ENCODE results near the gene C17orf67.

The C17orf67 gene

DNA sequence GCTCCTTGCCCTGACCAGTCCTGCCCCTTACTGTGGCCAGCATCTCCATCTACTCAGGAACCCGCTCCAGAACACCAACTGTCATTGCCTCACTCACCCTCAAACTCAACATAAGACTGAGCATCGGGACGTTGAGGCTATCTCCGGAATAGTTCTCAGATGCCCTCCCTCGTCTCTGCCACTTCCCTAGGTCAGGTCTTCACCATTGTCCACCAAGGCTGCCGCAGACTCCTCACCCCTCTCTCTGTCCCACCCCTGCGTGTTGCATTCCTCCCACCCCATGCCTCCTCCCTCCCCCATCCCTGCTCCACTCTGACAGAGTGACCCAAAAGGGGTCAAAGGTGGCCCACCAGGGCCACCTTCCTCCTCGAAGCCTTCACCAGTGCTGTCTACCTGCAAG lies 37.2 kb downstream of the C17orf67 start:
- Histone ChIP-seq H3K27ac (replicated peaks; ENCODE audit: low read length) (no peak overlapping the region), H3K4me2 (ENCODE audit: insufficient read depth, low read length, poor library complexity, severe bottlenecking) (no peak overlapping the region), H4K8ac (ENCODE audit: low read depth, low read length) (no peak overlapping the region), H3K36me3 (replicated peaks in 1 of 2; ENCODE audit: control insufficient read depth in 2 of 2, insufficient read depth in 2 of 2, low read length in 2 of 2) (no peaks in the 10 kb centered on the region), H4K91ac (ENCODE audit: low read depth, low read length, poor library complexity) (no peak overlapping the region), H3K18ac (ENCODE audit: low read length) (no peak overlapping the region), H3K4me3 (ENCODE audit: low read length in 2 of 2) (no peak overlapping the region), H2BK12ac (ENCODE audit: low read length) (no peak overlapping the region), H3K4me1 (ENCODE audit: control insufficient read depth in 2 of 2, insufficient read depth in 1 of 2, low read depth in 1 of 2, low read length in 2 of 2) (peaks cover 2 to 17% of the 10 kb centered on the region in 2 donors), H3K23ac (ENCODE audit: low read depth, low read length, poor library complexity) (no peak overlapping the region), H3K14ac (ENCODE audit: low read length) (no peak overlapping the region), H3K4ac (ENCODE audit: low read length) (no peak overlapping the region), H3K79me1 (ENCODE audit: low read depth, low read length) (no peaks in the 10 kb centered on the region), H3K9ac (ENCODE audit: low read depth, low read length, poor library complexity) (no peak overlapping the region), H2BK5ac (ENCODE audit: low read length) (no peak overlapping the region), H2BK120ac (ENCODE audit: low read depth, low read length) (peak overlapping the region; percentile 36), H3K27me3 (ENCODE audit: control insufficient read depth in 3 of 3, insufficient read depth in 3 of 3, low read depth in 1 of 3, low read length in 3 of 3) (peaks cover 0 to 12% (median 0%) of the 10 kb centered on the region in 3 experiments), H3K9me3 (replicated peaks in 1 of 2; ENCODE audit: control insufficient read depth in 2 of 2, insufficient read depth in 1 of 2, low read depth in 1 of 2, low read length in 2 of 2) (peaks cover 0 to 2% of the 10 kb centered on the region in 2 donors), H2AFZ (ENCODE audit: low read length) (no peak overlapping the region), H2BK15ac (ENCODE audit: low read length) (peak overlapping the region; percentile 68), H2AK5ac (ENCODE audit: low read depth, low read length) (no peak overlapping the region)
- WGBS, 2 donors (ENCODE audit: extremely low coverage in 2 of 2, insufficient read length in 2 of 2, insufficient replicate concordance in 1 of 2): no CpG with 5 or more reads among the region's 8 CpGs
- DNase-seq (ENCODE audit: low spot score): no peak

DNA sequence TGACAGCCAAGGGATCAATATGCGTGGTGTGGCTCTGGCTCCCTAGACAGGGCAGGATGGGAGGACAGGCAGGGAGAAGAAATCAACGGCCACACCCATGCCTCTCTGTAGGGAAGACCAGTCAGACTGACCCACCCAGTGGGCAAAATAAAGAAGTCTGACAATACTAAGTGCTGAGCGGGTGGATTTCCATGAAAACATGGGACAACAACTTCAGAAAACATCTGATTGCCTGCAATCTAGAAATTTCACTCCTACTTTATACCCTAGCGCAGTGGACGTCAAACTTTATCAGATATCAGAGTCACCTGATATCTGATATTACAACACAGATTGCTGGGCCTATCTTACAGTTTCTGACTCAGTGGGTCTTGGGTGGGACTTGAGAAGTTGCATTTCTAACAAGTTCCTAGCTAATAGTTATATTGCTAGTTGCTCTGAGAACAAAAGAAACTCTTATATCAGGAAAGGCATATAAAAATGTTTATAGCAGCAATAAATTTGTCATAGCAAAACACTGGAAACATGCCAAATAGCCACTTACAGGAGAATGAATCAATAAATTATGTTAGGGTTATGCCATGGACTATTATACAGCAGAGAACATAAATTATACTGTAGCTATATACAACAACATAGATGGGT lies 38.4 kb downstream of the C17orf67 start:
- H2AFZ ChIP-seq (ENCODE audit: low read length): no peak overlapping the region
- no peak overlapping the region for H3K14ac ChIP-seq (ENCODE audit: low read length)
- H3K27me3 ChIP-seq (ENCODE audit: control insufficient read depth in 3 of 3, insufficient read depth in 3 of 3, low read depth in 1 of 3, low read length in 3 of 3): peaks cover 0 to 5% (median 0%) of the 10 kb centered on the region in 3 experiments
- no peaks in the 10 kb centered on the region for H3K36me3 ChIP-seq (replicated peaks in 1 of 2; ENCODE audit: control insufficient read depth in 2 of 2, insufficient read depth in 2 of 2, low read length in 2 of 2)
- H3K4me2 ChIP-seq (ENCODE audit: insufficient read depth, low read length, poor library complexity, severe bottlenecking): no peak overlapping the region
- peak overlapping the region; percentile 7 for H2BK15ac ChIP-seq (ENCODE audit: low read length)
- H3K79me1 ChIP-seq (ENCODE audit: low read depth, low read length): no peaks in the 10 kb centered on the region
- H2BK5ac ChIP-seq (ENCODE audit: low read length): no peak overlapping the region
- no peak overlapping the region for H3K4me3 ChIP-seq (ENCODE audit: low read length in 2 of 2)
- no peak overlapping the region for H2BK12ac ChIP-seq (ENCODE audit: low read length)
- H3K4me1 ChIP-seq (ENCODE audit: control insufficient read depth in 2 of 2, insufficient read depth in 1 of 2, low read depth in 1 of 2, low read length in 2 of 2): peaks cover 2 to 17% of the 10 kb centered on the region in 2 donors
- no peak overlapping the region for H4K8ac ChIP-seq (ENCODE audit: low read depth, low read length)
- no CpG with 5 or more reads among the region's 5 CpGs for WGBS, 2 donors (ENCODE audit: extremely low coverage in 2 of 2, insufficient read length in 2 of 2, insufficient replicate concordance in 1 of 2)
- H2AK5ac ChIP-seq (ENCODE audit: low read depth, low read length): no peak overlapping the region
- peak overlapping the region; percentile 44 for H3K23ac ChIP-seq (ENCODE audit: low read depth, low read length, poor library complexity)
- H3K18ac ChIP-seq (ENCODE audit: low read length): no peak overlapping the region
- no peak for DNase-seq (ENCODE audit: low spot score)
- H4K91ac ChIP-seq (ENCODE audit: low read depth, low read length, poor library complexity): no peak overlapping the region
- peaks cover 0 to 2% of the 10 kb centered on the region in 2 donors for H3K9me3 ChIP-seq (replicated peaks in 1 of 2; ENCODE audit: control insufficient read depth in 2 of 2, insufficient read depth in 1 of 2, low read depth in 1 of 2, low read length in 2 of 2)
- H3K9ac ChIP-seq (ENCODE audit: low read depth, low read length, poor library complexity): no peak overlapping the region
- H3K27ac ChIP-seq (replicated peaks; ENCODE audit: low read length): no peak overlapping the region
- no peak overlapping the region for H2BK120ac ChIP-seq (ENCODE audit: low read depth, low read length)
- no peak overlapping the region for H3K4ac ChIP-seq (ENCODE audit: low read length)

DNA sequence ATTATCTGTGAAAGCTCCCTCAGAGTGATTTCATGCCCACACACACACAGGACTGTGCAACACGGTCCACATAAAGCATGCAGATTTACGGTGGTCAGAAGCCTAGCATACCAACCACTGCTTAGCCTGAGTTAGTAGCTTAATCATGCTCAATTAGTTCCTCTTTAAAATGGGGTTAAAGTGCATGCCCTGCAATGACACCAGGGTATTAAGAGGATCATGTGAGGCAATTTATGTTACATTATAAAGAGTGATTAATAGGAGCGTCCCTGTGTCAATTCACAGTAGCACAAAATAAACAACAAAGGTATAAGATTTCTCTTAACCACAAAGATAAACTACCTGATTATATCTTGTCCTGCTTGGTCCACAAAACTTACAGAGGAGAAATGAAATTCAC lies 39.8 kb downstream of the C17orf67 start:
- H3K27ac ChIP-seq (replicated peaks; ENCODE audit: low read length): no peak overlapping the region
- no peak overlapping the region for H2BK12ac ChIP-seq (ENCODE audit: low read length)
- H3K4me1 ChIP-seq (ENCODE audit: control insufficient read depth in 2 of 2, insufficient read depth in 1 of 2, low read depth in 1 of 2, low read length in 2 of 2): peaks cover 2 to 15% of the 10 kb centered on the region in 2 donors
- no peak overlapping the region for H2AFZ ChIP-seq (ENCODE audit: low read length)
- no peak overlapping the region for H3K14ac ChIP-seq (ENCODE audit: low read length)
- H2BK120ac ChIP-seq (ENCODE audit: low read depth, low read length): no peak overlapping the region
- no peak overlapping the region for H3K9ac ChIP-seq (ENCODE audit: low read depth, low read length, poor library complexity)
- peaks cover 0 to 2% of the 10 kb centered on the region in 2 donors for H3K9me3 ChIP-seq (replicated peaks in 1 of 2; ENCODE audit: control insufficient read depth in 2 of 2, insufficient read depth in 1 of 2, low read depth in 1 of 2, low read length in 2 of 2)
- H3K23ac ChIP-seq (ENCODE audit: low read depth, low read length, poor library complexity): no peak overlapping the region
- H3K4ac ChIP-seq (ENCODE audit: low read length): no peak overlapping the region
- H3K18ac ChIP-seq (ENCODE audit: low read length): no peak overlapping the region
- no peak overlapping the region for H4K91ac ChIP-seq (ENCODE audit: low read depth, low read length, poor library complexity)
- H4K8ac ChIP-seq (ENCODE audit: low read depth, low read length): no peak overlapping the region
- WGBS, 2 donors (ENCODE audit: extremely low coverage in 2 of 2, insufficient read length in 2 of 2, insufficient replicate concordance in 1 of 2): no CpG with 5 or more reads among the region's 3 CpGs
- no peak overlapping the region for H3K4me2 ChIP-seq (ENCODE audit: insufficient read depth, low read length, poor library complexity, severe bottlenecking)
- H3K36me3 ChIP-seq (replicated peaks in 1 of 2; ENCODE audit: control insufficient read depth in 2 of 2, insufficient read depth in 2 of 2, low read length in 2 of 2): no peaks in the 10 kb centered on the region
- no peak overlapping the region for H3K4me3 ChIP-seq (ENCODE audit: low read length in 2 of 2)
- no peak overlapping the region for H2BK15ac ChIP-seq (ENCODE audit: low read length)
- H3K27me3 ChIP-seq (ENCODE audit: control insufficient read depth in 3 of 3, insufficient read depth in 3 of 3, low read depth in 1 of 3, low read length in 3 of 3): peaks cover 0 to 10% (median 0%) of the 10 kb centered on the region in 3 experiments
- no peak for DNase-seq (ENCODE audit: low spot score)
- no peaks in the 10 kb centered on the region for H3K79me1 ChIP-seq (ENCODE audit: low read depth, low read length)
- no peak overlapping the region for H2AK5ac ChIP-seq (ENCODE audit: low read depth, low read length)
- H2BK5ac ChIP-seq (ENCODE audit: low read length): no peak overlapping the region

DNA sequence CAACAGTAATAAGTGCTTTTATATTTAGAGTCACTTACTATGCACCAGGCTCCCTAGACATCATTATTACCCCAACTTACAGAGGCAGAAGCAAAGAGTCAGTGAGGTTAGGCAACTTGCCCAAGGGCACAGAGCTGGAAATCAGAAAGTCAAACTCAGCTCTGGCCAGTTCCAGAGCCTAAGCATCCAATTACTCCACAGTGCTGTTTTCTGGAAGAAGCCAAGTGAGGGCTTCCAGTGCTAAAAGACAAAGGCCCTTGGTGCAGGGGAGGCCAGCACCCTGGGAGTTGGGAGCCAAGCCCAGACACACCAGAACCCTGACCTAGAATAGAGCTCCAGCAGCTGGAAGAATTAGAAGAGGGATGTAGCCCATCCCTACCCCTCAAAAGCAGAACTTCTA lies 40.2 kb downstream of the C17orf67 start:
- Histone ChIP-seq H3K18ac (ENCODE audit: low read length) (no peak overlapping the region), H4K91ac (ENCODE audit: low read depth, low read length, poor library complexity) (no peak overlapping the region), H3K4ac (ENCODE audit: low read length) (no peak overlapping the region), H3K36me3 (replicated peaks in 1 of 2; ENCODE audit: control insufficient read depth in 2 of 2, insufficient read depth in 2 of 2, low read length in 2 of 2) (no peaks in the 10 kb centered on the region), H3K9me3 (replicated peaks in 1 of 2; ENCODE audit: control insufficient read depth in 2 of 2, insufficient read depth in 1 of 2, low read depth in 1 of 2, low read length in 2 of 2) (peaks cover 0 to 2% of the 10 kb centered on the region in 2 donors), H2BK12ac (ENCODE audit: low read length) (no peak overlapping the region), H3K79me1 (ENCODE audit: low read depth, low read length) (no peaks in the 10 kb centered on the region), H3K4me1 (ENCODE audit: control insufficient read depth in 2 of 2, insufficient read depth in 1 of 2, low read depth in 1 of 2, low read length in 2 of 2) (peaks cover 0 to 14% of the 10 kb centered on the region in 2 donors), H3K27ac (replicated peaks; ENCODE audit: low read length) (no peak overlapping the region), H3K4me3 (ENCODE audit: low read length in 2 of 2) (no peak overlapping the region), H2BK15ac (ENCODE audit: low read length) (no peak overlapping the region), H2BK5ac (ENCODE audit: low read length) (no peak overlapping the region), H3K27me3 (ENCODE audit: control insufficient read depth in 3 of 3, insufficient read depth in 3 of 3, low read depth in 1 of 3, low read length in 3 of 3) (peaks cover 0 to 10% (median 0%) of the 10 kb centered on the region in 3 experiments), H3K23ac (ENCODE audit: low read depth, low read length, poor library complexity) (no peak overlapping the region), H2BK120ac (ENCODE audit: low read depth, low read length) (no peak overlapping the region), H4K8ac (ENCODE audit: low read depth, low read length) (no peak overlapping the region), H3K14ac (ENCODE audit: low read length) (no peak overlapping the region), H3K9ac (ENCODE audit: low read depth, low read length, poor library complexity) (no peak overlapping the region), H2AFZ (ENCODE audit: low read length) (no peak overlapping the region), H3K4me2 (ENCODE audit: insufficient read depth, low read length, poor library complexity, severe bottlenecking) (no peak overlapping the region), H2AK5ac (ENCODE audit: low read depth, low read length) (no peak overlapping the region)
- no peak for DNase-seq (ENCODE audit: low spot score)

All from neuronal stem cell (in vitro differentiated cells).